ENCODE measurements around the gene TMEM101. TPM values are rescaled to one million over a fixed set of nuclear protein-coding genes. Genes with fewer than 3 reads are reported as not detected.
"Not testable (repeated sequence)": the region's sequence is repeated elsewhere in the genome, so short reads cannot be mapped to it uniquely, and the experiment has no call there.

TMEM101 gene
- total and polyA plus RNA-seq, 2 experiments from 2014 or later = 25.0 to 45.4 TPM

GRCh38 chr17:44023545-44024270, 8.9 kb upstream of the TMEM101 start:
- no peak for TF ChIP-seq EZH2phosphoT487 (IDR thresholded peaks at IDR 0.05; ENCODE audit: insufficient read depth, low read depth)
- TF ChIP-seq EZH2 (IDR thresholded peaks at IDR 0.05; ENCODE audit: insufficient read depth, poor library complexity, severe bottlenecking) = no peak
- Histone ChIP-seq H3K79me2 (ENCODE audit: insufficient read depth) (peaks cover 4% of the 10 kb centered on the region; the same call in 1 of the 2 replicates), H3K4me1 (ENCODE audit: insufficient read depth) (no peaks in the 10 kb centered on the region), H3K27ac (no peak overlapping the region), H3K9me2 (ENCODE audit: insufficient read depth) (no peaks in the 10 kb centered on the region), H3K4me2 (ENCODE audit: unreplicated experiment) (no peak overlapping the region), H4K20me1 (ENCODE audit: insufficient read depth) (no peaks in the 10 kb centered on the region), H3K27me3 (replicated peaks; ENCODE audit: insufficient read depth) (no peaks in the 10 kb centered on the region), H3K9ac (no peak overlapping the region), H3F3A (ENCODE audit: insufficient read depth) (peaks cover 23% of the 10 kb centered on the region), H3K36me3 (ENCODE audit: low read depth) (peaks cover 11% of the 10 kb centered on the region; the same call in 1 of the 2 replicates), H3K4me3 (no peak overlapping the region), H3K9me3 (ENCODE audit: low read depth) (no peaks in the 10 kb centered on the region), H2AFZ (no peak overlapping the region)
- 93 to 96% methylated on average over 22 of the region's 22 CpGs for WGBS, 2 experiments (ENCODE audit: low coverage in 1 of 2, low lambda C conversion rate in 2 of 2, missing lambda C conversion rate in 2 of 2)
- in situ Hi-C loops (cut with MboI) = no loop called here
- DNase-seq = no peak

- Histone ChIP-seq H4K20me1 (ENCODE audit: insufficient read depth) (no peaks in the 10 kb centered on the region), H3K4me3 (no peak overlapping the region), H3K9ac (no peak overlapping the region), H3K4me1 (ENCODE audit: insufficient read depth) (no peaks in the 10 kb centered on the region), H3K27me3 (replicated peaks; ENCODE audit: insufficient read depth) (no peaks in the 10 kb centered on the region), H3K27ac (no peak overlapping the region), H3K36me3 (ENCODE audit: low read depth) (no peaks in the 10 kb centered on the region; the same call in 1 of the 2 replicates), H2AFZ (no peak overlapping the region), H3K9me2 (ENCODE audit: insufficient read depth) (no peaks in the 10 kb centered on the region), H3K4me2 (ENCODE audit: unreplicated experiment) (no peak overlapping the region), H3K79me2 (ENCODE audit: insufficient read depth) (peaks cover 4% of the 10 kb centered on the region; the same call in 1 of the 2 replicates), H3F3A (ENCODE audit: insufficient read depth) (peaks cover 23% of the 10 kb centered on the region), H3K9me3 (ENCODE audit: low read depth) (no peaks in the 10 kb centered on the region)
- WGBS, 2 experiments (ENCODE audit: low coverage in 1 of 2, low lambda C conversion rate in 2 of 2, missing lambda C conversion rate in 2 of 2) = 95 to 97% methylated on average over 2 of the region's 2 CpGs
- in situ Hi-C loops (cut with MboI) = no loop called here
- DNase-seq = no peak
- TF ChIP-seq EZH2phosphoT487 (IDR thresholded peaks at IDR 0.05; ENCODE audit: insufficient read depth, low read depth) = no peak
- no peak for TF ChIP-seq EZH2 (IDR thresholded peaks at IDR 0.05; ENCODE audit: insufficient read depth, poor library complexity, severe bottlenecking)
These were observed 7.5 kb upstream of the TMEM101 start for GRCh38 chr17:44022246-44022645.

GRCh38 chr17:44021227-44021626, 6.5 kb upstream of the TMEM101 start:
- H3K9ac ChIP-seq; in situ Hi-C loops (cut with MboI); H3K9me3 ChIP-seq (ENCODE audit: low read depth); H2AFZ ChIP-seq; H3K27me3 ChIP-seq (replicated peaks; ENCODE audit: insufficient read depth); H3K4me3 ChIP-seq; H3K79me2 ChIP-seq (ENCODE audit: insufficient read depth); H4K20me1 ChIP-seq (ENCODE audit: insufficient read depth); H3K36me3 ChIP-seq (ENCODE audit: low read depth); DNase-seq; H3K4me1 ChIP-seq (ENCODE audit: insufficient read depth); H3K4me2 ChIP-seq (ENCODE audit: unreplicated experiment); H3K27ac ChIP-seq; H3K9me2 ChIP-seq (ENCODE audit: insufficient read depth): not testable (repeated sequence)
- H3F3A ChIP-seq (ENCODE audit: insufficient read depth) = peaks cover 23% of the 10 kb centered on the region
- WGBS, 2 experiments (ENCODE audit: low coverage in 1 of 2, low lambda C conversion rate in 2 of 2, missing lambda C conversion rate in 2 of 2) = 98 to 99% methylated on average over 7 of the region's 7 CpGs

- peak overlapping the region; percentile 65 for H3K27ac ChIP-seq
- H3F3A ChIP-seq (ENCODE audit: insufficient read depth) = no peaks in the 10 kb centered on the region
- no peaks in the 10 kb centered on the region for H3K36me3 ChIP-seq (ENCODE audit: low read depth)
- H3K4me3 ChIP-seq = peak overlapping the region; percentile 100
- peaks cover 11% of the 10 kb centered on the region for H3K79me2 ChIP-seq (ENCODE audit: insufficient read depth)
- in situ Hi-C loops (cut with MboI) = no loop called here
- peak overlapping the region; percentile 96 for H3K9ac ChIP-seq
- no peaks in the 10 kb centered on the region for H3K27me3 ChIP-seq (replicated peaks; ENCODE audit: insufficient read depth)
- peak overlapping the region; percentile 95 for H3K4me2 ChIP-seq (ENCODE audit: unreplicated experiment)
- no peak for DNase-seq
- H2AFZ ChIP-seq = peak overlapping the region; percentile 97
- no peaks in the 10 kb centered on the region for H4K20me1 ChIP-seq (ENCODE audit: insufficient read depth)
- TF ChIP-seq EZH2phosphoT487 (IDR thresholded peaks at IDR 0.05; ENCODE audit: insufficient read depth, low read depth) (no peak), EZH2 (IDR thresholded peaks at IDR 0.05; ENCODE audit: insufficient read depth, poor library complexity, severe bottlenecking) (no peak)
- H3K9me3 ChIP-seq (ENCODE audit: low read depth) = no peaks in the 10 kb centered on the region
- 3% methylated on average over 12 of the region's 12 CpGs for WGBS, 2 experiments (ENCODE audit: low coverage in 1 of 2, low lambda C conversion rate in 2 of 2, missing lambda C conversion rate in 2 of 2)
- H3K9me2 ChIP-seq (ENCODE audit: insufficient read depth) = no peaks in the 10 kb centered on the region
- 0 out of 2 replicates have a peak, but pooled peaks cover 6% of the 10 kb centered on the region for H3K4me1 ChIP-seq (ENCODE audit: insufficient read depth)
These were observed 678 bp downstream of the TMEM101 start for GRCh38 chr17:44014133-44014436.
